HepG2 (cell line): ENCODE results near the gene FAM221B. TPM values are rescaled to one million over a fixed set of nuclear protein-coding genes. Genes with fewer than 3 reads are reported as not detected.

Experiments
- ATAC-seq: fragments of 200-7000 bp; cut with Tn5 transposase; 3 replicates; pipeline ENCODE4 v1.9.1; 2020; ENCODE audit warnings: mild to moderate bottlenecking, moderate library complexity
- BruUV-seq: library from RNA; stranded (reverse); fragments of 400-500 nt; replicated peaks from 2 replicates; lab custom pipeline; 2021; lab: Mats Ljungman, UMichigan
- CTCF ChIA-PET: fragments of 300-600 bp; formaldehyde crosslinking; extraction: SDS; loops from one replicate; lab custom pipeline; 2021; ENCODE audit warnings: low total read pairs, inconsistent platforms, low intra/inter-chr PET ratio; lab: Yijun Ruan, JAX
- POLR2A ChIA-PET: fragments of 350-600 bp; sonication (Branson Sonifier 250); formaldehyde crosslinking; loops from one replicate; lab custom pipeline; 2020; ENCODE audit warnings: antibody characterized with exemption, inconsistent platforms; lab: Yijun Ruan, JAX
- DNase-seq: peaks from one replicate; pipeline ENCODE4 v3.0.0-alpha.2; 2015; ENCODE audit warnings: low spot score
- FAIRE-seq: peaks from 3 replicates; lab custom pipeline; 2011; peaks lifted over from hg19 to GRCh38; lab: Jason Lieb, UNC
- H2AFZ ChIP-seq: one replicate; pipeline ENCODE4 v1.6.1; 2011; ENCODE audit warnings: low read length, inconsistent platforms
- H3K27ac ChIP-seq: fragments of 300-600 bp; 3 replicates; pipeline ENCODE4 v1.8.0; 2011; ENCODE audit warnings: mixed run types, mild to moderate bottlenecking, mixed read lengths, low read length, inconsistent platforms; ENCODE audit not compliant: insufficient read depth; ENCODE audit errors: extremely low read length
- H3K27me3 ChIP-seq, 2 experiments: fragments of 200-600 bp in 1 of 2; 2 replicates in 1 of 2; 3 replicates in 1 of 2; pipeline versions ENCODE4 v1.6.0 to v1.8.0; 2011; ENCODE audit warnings: low read length in 2 of 2, mild to moderate bottlenecking in 2 of 2, moderate library complexity in 2 of 2, inconsistent platforms in 1 of 2; ENCODE audit not compliant: insufficient read depth in 2 of 2, control insufficient read depth in 1 of 2
- H3K36me3 ChIP-seq, 2 experiments: fragments of 200-600 bp in 1 of 2; replicated peaks in 1 of 2; 2 replicates in 1 of 2; 3 replicates in 1 of 2; pipeline versions ENCODE4 v1.5.1 to v1.8.0; 2011; ENCODE audit warnings: low read length in 2 of 2, inconsistent platforms in 1 of 2; ENCODE audit not compliant: insufficient read depth in 2 of 2, control insufficient read depth in 1 of 2
- H3K4me1 ChIP-seq: 2 replicates; pipeline ENCODE4 v1.5.1; 2012; ENCODE audit warnings: low read length, inconsistent platforms; ENCODE audit not compliant: insufficient read depth
- H3K4me2 ChIP-seq: 2 replicates; pipeline ENCODE4 v1.6.0; 2011; ENCODE audit warnings: low read depth, low read length, inconsistent platforms
- H3K4me3 ChIP-seq, 3 experiments: fragments of 200-600 bp in 1 of 3; sonication (generic), shearing (Covaris generic) in 1 of 3; replicated peaks in 1 of 3; 2 replicates each; pipeline ENCODE4 v1.5.1; 2011 to 2016; ENCODE audit warnings: low read length in 3 of 3, inconsistent platforms in 2 of 3, low read depth in 2 of 3, mild to moderate bottlenecking in 2 of 3, control low read depth in 1 of 3, mixed read lengths in 1 of 3; ENCODE audit not compliant: insufficient read depth in 1 of 3
- H3K79me2 ChIP-seq: one replicate; pipeline ENCODE4 v1.6.1; 2011; ENCODE audit warnings: low read length, inconsistent platforms; ENCODE audit not compliant: insufficient read depth
- H3K9ac ChIP-seq: 2 replicates; pipeline ENCODE4 v1.6.0; 2011; ENCODE audit warnings: mild to moderate bottlenecking, low read depth, low read length, inconsistent platforms; ENCODE audit not compliant: insufficient read depth
- H3K9me3 ChIP-seq: 2 replicates; pipeline ENCODE4 v1.5.1; 2012; ENCODE audit warnings: mild to moderate bottlenecking, low read length
- H4K20me1 ChIP-seq: 2 replicates; pipeline ENCODE4 v1.6.0; 2011; ENCODE audit warnings: inconsistent platforms, mild to moderate bottlenecking, low read length, moderate library complexity; ENCODE audit not compliant: insufficient read depth
- HHEX ChIP-seq: IDR thresholded peaks from 2 replicates; pipeline ENCODE4 v1.6.1; 2016; ENCODE audit warnings: control low read depth
- HOXA7 ChIP-seq: sonication (generic); formaldehyde crosslinking; IDR thresholded peaks from 2 replicates; pipeline ENCODE4 v1.8.1; 2022; ENCODE audit warnings: mild to moderate bottlenecking, missing genetic modification reagents, moderate library complexity
- RXRB ChIP-seq: IDR thresholded peaks from 2 replicates; pipeline ENCODE4 v1.6.1; 2016; ENCODE audit warnings: borderline replicate concordance, missing genetic modification reagents, missing compliant biosample characterization
- SAP130 ChIP-seq: IDR thresholded peaks from 2 replicates; pipeline ENCODE4 v1.6.1; 2016; ENCODE audit warnings: low read depth
- SUZ12 ChIP-seq: fragments of 150-350 bp; IDR thresholded peaks from 2 replicates; pipeline ENCODE4 v1.6.1; 2014; ENCODE audit warnings: low read depth, low read length
- TBL1XR1 ChIP-seq: fragments of 150-350 bp; IDR thresholded peaks from 2 replicates; pipeline ENCODE4 v1.6.1; 2014; ENCODE audit warnings: borderline replicate concordance, low read length; ENCODE audit not compliant: partially characterized antibody
- ZNF367 ChIP-seq: sonication (generic); formaldehyde crosslinking; IDR thresholded peaks from 2 replicates; pipeline ENCODE4 v1.4.0; 2020; ENCODE audit warnings: missing genetic modification reagents, borderline replicate concordance
- ZNF841 ChIP-seq: sonication (generic); formaldehyde crosslinking; IDR thresholded peaks from 2 replicates; pipeline ENCODE4 v1.8.1; 2023; ENCODE audit warnings: missing genetic modification reagents, borderline replicate concordance
- WGBS: methylation state at CpG from one replicate; pipeline ENCODE4 v1.1.6; 2017; ENCODE audit warnings: low lambda C conversion rate; 5-methylcytosine and 5-hydroxymethylcytosine counted together
- in situ Hi-C: cut with HindIII; loops from 2 replicates; pipeline ENCODE4 v1.10.0; 2017; ENCODE audit warnings: low pct_unique_long_range_greater_than_20kb; ENCODE audit not compliant: extremely low pct_ligation_motif_present
- intact Hi-C: fragments of 100-400 bp; cut with micrococcal nuclease; formaldehyde crosslinking; loops from one replicate; pipeline ENCODE4 v1.10.0; 2022; ENCODE audit not compliant: unreplicated experiment
- polyA plus RNA-seq, 8 experiments: library from polyadenylated mRNA; depleted of rRNA in 3 of 8; stranded (reverse) in 7 of 8; unstranded in 1 of 8; fragments of >200 nt; fragmentation: Illumina TruSeq in 4 of 8; extraction: Trizol in 4 of 8; gene quantifications; 2 replicates each; pipeline versions ENCODE4 v1.2.1 to v1.2.3, GENCODE V29; 2011 to 2016; ENCODE audit warnings: low read depth in 4 of 8, missing spikeins in 1 of 8, mixed read lengths in 1 of 8; ENCODE audit not compliant: insufficient read depth in 1 of 8
- total RNA-seq, 5 experiments: library from RNA; depleted of rRNA; stranded (reverse); fragments of >200 nt; fragmentation: Illumina TruSeq; extraction: Trizol; gene quantifications; 2 replicates each; pipeline ENCODE4 v1.2.3, GENCODE V29; 2016; ENCODE audit warnings: low read depth in 1 of 5
- TF ChIP-seq, protein P1 (sequence below): sonication (generic); formaldehyde crosslinking; conservative IDR thresholded peaks from 2 replicates; pipeline ENCODE4 v1.4.0; 2020; ENCODE audit warnings: mild to moderate bottlenecking, missing genetic modification reagents, moderate library complexity
- TF ChIP-seq, protein P2 (sequence below): sonication (generic); formaldehyde crosslinking; conservative IDR thresholded peaks from 2 replicates; pipeline ENCODE4 v1.8.0; 2022; ENCODE audit warnings: mild to moderate bottlenecking, moderate library complexity, missing genetic modification reagents
- TF ChIP-seq, protein P3 (sequence below): sonication (generic); formaldehyde crosslinking; conservative IDR thresholded peaks from 2 replicates; pipeline ENCODE4 v1.4.0; 2020; ENCODE audit warnings: missing genetic modification reagents
- TF ChIP-seq, protein P4 (sequence below): IDR thresholded peaks from 2 replicates; pipeline ENCODE4 v1.6.1; 2018; ENCODE audit warnings: missing genetic modification reagents

Gene FAM221B
- total and polyA plus RNA-seq, 2 of the 13 experiments (the other 11 are each of a cell fraction or from before 2014, with no cell fraction given), result not detected

DNA sequence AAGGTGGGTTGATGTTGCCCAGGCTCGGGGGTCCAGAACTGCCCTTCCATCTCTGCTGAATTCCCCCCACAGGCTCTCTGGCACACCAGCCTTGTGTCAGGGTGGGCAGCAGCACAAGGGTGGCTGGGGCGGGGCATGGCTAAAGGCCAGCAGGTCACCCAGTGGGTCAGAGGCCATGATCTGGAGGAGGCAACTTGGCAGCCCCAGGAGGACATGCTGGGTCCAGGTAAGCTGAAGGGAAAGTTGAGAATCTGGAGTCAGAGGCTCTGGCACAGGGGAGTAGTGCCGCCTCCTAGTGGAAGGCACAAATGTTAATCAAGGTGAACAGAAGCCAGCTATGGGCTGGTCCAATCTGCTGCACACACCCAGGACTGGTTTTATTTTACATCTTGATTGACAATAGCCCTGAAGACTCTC, 6.7 kb upstream of the FAM221B start (continued):
- TF ChIP-seq SUZ12 (no peak), ZNF367 (no peak)

DNA sequence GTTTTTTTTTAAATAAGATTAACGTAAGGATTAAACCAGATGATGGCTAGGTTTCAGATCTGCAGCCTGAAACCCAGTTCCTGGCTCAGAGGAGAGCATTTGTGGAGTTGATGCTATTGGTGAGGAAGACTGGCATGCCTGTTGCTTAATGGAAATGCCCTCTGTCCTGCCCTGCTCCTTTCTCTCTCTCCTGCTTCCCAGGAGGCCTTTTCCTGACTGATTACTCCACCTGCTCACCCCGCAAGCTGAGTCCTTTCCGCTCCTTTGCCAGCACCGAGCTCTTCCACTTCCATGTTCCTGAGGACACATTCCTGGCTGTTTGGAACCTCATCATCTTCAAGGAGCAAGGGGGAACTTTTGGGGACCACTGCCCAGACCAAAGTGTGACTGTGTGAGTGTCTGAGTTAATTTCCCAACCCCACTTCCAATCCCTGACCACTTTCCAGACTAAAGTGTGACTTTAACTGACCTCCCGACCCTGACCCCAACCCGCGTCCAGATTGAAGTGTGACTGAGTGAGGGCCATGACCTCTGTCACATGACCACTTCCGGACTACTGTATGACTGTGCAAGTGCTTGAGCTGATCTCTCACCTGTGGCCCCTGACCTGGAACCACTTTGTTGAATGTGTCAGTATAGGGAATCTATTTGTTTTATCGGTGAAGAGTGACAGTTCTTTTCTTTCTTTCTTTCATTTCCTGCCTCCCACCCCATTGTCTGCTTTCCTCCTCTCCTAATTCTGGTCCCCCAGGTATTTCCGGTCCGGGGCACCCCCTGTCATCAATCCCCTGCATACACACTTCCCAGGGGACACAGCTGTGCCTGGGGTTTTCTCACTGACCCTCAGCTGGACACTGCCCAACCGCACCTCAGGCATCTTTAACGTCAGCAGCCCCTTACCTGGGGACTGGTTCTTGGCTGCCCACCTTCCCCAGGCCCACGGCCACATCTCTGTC, 6.0 kb upstream of the FAM221B start:
- Histone ChIP-seq H2AFZ (no peak overlapping the region), H3K4me3 (no peak overlapping the region; a peak in 1 of 6 replicates), H3K9me3 (no peaks in the 10 kb centered on the region), H3K27me3 (no peaks in the 10 kb centered on the region; a peak in 1 of 5 replicates), H3K79me2 (no peaks in the 10 kb centered on the region), H4K20me1 (no peaks in the 10 kb centered on the region), H3K27ac (peak overlapping the region; percentile 43), H3K4me1 (peaks cover 60% of the 10 kb centered on the region), H3K36me3 (no peaks in the 10 kb centered on the region), H3K4me2 (peak overlapping the region; percentile 47), H3K9ac (no peak overlapping the region)
- CTCF ChIA-PET, result no interaction called here
- DNase-seq, result peak; percentile 37
- BruUV-seq, result no TSS peak
- POLR2A ChIA-PET, result interaction anchor here (2.3 kb wide), 1 partner anchor 20 kb away, joined by 9 read pairs; the partner anchor contains the start of gene HINT2
- in situ Hi-C loops (no loop called here), intact Hi-C loops (no loop called here)
- FAIRE-seq, result peak; percentile 57
- ATAC-seq, result peak; percentile 38
- WGBS, result 55% methylated on average over 12 of the region's 14 CpGs
- TF ChIP-seq, protein P1, sequence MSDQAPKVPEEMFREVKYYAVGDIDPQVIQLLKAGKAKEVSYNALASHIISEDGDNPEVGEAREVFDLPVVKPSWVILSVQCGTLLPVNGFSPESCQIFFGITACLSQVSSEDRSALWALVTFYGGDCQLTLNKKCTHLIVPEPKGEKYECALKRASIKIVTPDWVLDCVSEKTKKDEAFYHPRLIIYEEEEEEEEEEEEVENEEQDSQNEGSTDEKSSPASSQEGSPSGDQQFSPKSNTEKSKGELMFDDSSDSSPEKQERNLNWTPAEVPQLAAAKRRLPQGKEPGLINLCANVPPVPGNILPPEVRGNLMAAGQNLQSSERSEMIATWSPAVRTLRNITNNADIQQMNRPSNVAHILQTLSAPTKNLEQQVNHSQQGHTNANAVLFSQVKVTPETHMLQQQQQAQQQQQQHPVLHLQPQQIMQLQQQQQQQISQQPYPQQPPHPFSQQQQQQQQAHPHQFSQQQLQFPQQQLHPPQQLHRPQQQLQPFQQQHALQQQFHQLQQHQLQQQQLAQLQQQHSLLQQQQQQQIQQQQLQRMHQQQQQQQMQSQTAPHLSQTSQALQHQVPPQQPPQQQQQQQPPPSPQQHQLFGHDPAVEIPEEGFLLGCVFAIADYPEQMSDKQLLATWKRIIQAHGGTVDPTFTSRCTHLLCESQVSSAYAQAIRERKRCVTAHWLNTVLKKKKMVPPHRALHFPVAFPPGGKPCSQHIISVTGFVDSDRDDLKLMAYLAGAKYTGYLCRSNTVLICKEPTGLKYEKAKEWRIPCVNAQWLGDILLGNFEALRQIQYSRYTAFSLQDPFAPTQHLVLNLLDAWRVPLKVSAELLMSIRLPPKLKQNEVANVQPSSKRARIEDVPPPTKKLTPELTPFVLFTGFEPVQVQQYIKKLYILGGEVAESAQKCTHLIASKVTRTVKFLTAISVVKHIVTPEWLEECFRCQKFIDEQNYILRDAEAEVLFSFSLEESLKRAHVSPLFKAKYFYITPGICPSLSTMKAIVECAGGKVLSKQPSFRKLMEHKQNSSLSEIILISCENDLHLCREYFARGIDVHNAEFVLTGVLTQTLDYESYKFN (CRISPR knock-in tag), result peak; percentile 44; the same call in 1 of the 2 replicates
- TF ChIP-seq SAP130 (CRISPR knock-in tag) (peak; percentile 50), HOXA7 (CRISPR knock-in tag) (no peak), HHEX (CRISPR knock-in tag) (peak; percentile 61; the same call in 1 of the 2 replicates), TBL1XR1 (peak; percentile 21), ZNF841 (CRISPR knock-in tag) (no peak), RXRB (CRISPR knock-in tag) (peak; percentile 73)
- TF ChIP-seq, protein P2, sequence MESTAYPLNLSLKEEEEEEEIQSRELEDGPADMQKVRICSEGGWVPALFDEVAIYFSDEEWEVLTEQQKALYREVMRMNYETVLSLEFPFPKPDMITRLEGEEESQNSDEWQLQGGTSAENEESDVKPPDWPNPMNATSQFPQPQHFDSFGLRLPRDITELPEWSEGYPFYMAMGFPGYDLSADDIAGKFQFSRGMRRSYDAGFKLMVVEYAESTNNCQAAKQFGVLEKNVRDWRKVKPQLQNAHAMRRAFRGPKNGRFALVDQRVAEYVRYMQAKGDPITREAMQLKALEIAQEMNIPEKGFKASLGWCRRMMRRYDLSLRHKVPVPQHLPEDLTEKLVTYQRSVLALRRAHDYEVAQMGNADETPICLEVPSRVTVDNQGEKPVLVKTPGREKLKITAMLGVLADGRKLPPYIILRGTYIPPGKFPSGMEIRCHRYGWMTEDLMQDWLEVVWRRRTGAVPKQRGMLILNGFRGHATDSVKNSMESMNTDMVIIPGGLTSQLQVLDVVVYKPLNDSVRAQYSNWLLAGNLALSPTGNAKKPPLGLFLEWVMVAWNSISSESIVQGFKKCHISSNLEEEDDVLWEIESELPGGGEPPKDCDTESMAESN, result no peak
- TF ChIP-seq, protein P3, sequence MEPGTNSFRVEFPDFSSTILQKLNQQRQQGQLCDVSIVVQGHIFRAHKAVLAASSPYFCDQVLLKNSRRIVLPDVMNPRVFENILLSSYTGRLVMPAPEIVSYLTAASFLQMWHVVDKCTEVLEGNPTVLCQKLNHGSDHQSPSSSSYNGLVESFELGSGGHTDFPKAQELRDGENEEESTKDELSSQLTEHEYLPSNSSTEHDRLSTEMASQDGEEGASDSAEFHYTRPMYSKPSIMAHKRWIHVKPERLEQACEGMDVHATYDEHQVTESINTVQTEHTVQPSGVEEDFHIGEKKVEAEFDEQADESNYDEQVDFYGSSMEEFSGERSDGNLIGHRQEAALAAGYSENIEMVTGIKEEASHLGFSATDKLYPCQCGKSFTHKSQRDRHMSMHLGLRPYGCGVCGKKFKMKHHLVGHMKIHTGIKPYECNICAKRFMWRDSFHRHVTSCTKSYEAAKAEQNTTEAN (CRISPR knock-in tag), result no peak
- TF ChIP-seq, protein P4, sequence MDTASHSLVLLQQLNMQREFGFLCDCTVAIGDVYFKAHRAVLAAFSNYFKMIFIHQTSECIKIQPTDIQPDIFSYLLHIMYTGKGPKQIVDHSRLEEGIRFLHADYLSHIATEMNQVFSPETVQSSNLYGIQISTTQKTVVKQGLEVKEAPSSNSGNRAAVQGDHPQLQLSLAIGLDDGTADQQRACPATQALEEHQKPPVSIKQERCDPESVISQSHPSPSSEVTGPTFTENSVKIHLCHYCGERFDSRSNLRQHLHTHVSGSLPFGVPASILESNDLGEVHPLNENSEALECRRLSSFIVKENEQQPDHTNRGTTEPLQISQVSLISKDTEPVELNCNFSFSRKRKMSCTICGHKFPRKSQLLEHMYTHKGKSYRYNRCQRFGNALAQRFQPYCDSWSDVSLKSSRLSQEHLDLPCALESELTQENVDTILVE (CRISPR knock-in tag), result no peak
